Activated T-cell treated with anti-CD3 and anti-CD28 coated beads, Interleukin-2, amount 50 U/mL, for 72 hours (primary cell): ENCODE results near the gene DTX3. TPM values are rescaled to one million over a fixed set of nuclear protein-coding genes. Genes with fewer than 3 reads are reported as not detected.

Experiments used
- ATAC-seq, 2 donors: fragments of 150-1000 bp; cut with Tn5 transposase; replicated peaks in 1 of 2; 2 replicates each; pipeline ENCODE4 v1.10.0; 2021; ENCODE audit warnings: moderate library complexity in 2 of 2, mild to moderate bottlenecking in 1 of 2
- DNase-seq, 2 donors: peaks; one replicate each; pipeline ENCODE4 v3.0.0; 2021 to 2022; ENCODE audit warnings: mixed read lengths in 1 of 2
- H3K27ac Mint-ChIP-seq: one replicate; pipeline ENCODE4 v1.8.0; 2022; ENCODE audit warnings: mild to moderate bottlenecking, moderate library complexity, mixed read lengths
- H3K27me3 Mint-ChIP-seq: one replicate; pipeline ENCODE4 v1.8.0; 2022; ENCODE audit warnings: low read depth, mixed read lengths
- H3K36me3 Mint-ChIP-seq, 2 donors: one replicate each; pipeline ENCODE4 v1.8.0; 2022; ENCODE audit warnings: mixed read lengths in 2 of 2, mild to moderate bottlenecking in 1 of 2; ENCODE audit not compliant: insufficient read depth in 2 of 2
- H3K4me1 Mint-ChIP-seq: one replicate; pipeline ENCODE4 v1.8.0; 2022; ENCODE audit warnings: low read depth, mixed read lengths
- H3K4me3 Mint-ChIP-seq, 2 donors: one replicate each; pipeline ENCODE4 v1.8.0; 2022; ENCODE audit warnings: mild to moderate bottlenecking in 2 of 2, mixed read lengths in 2 of 2, moderate library complexity in 2 of 2
- H3K9me3 Mint-ChIP-seq, 2 donors: one replicate each; pipeline ENCODE4 v1.8.0; 2022; ENCODE audit warnings: mixed read lengths in 2 of 2
- total RNA-seq, 2 donors: library from RNA; stranded (reverse); gene quantifications; one replicate each; pipeline ENCODE4 v1.2.3, GENCODE V29; 2022

The DTX3 gene
- total RNA-seq, 2 donors from 2014 or later, result 44.3 to 52.7 TPM

- no peaks in the 10 kb centered on the region for H3K4me1 Mint-ChIP-seq
- no peak overlapping the region for H3K27ac Mint-ChIP-seq
- H3K9me3 Mint-ChIP-seq, result no peaks in the 10 kb centered on the region
- ATAC-seq (no peak), DNase-seq (no peak)
- H3K27me3 Mint-ChIP-seq, result no peaks in the 10 kb centered on the region
- no peak overlapping the region for H3K4me3 Mint-ChIP-seq
- no peaks in the 10 kb centered on the region for H3K36me3 Mint-ChIP-seq
These were observed 27.9 kb upstream of the DTX3 start for GRCh38 chr12:57576613-57577160.

- no peak for DNase-seq
- Mint-ChIP-seq H3K4me1 (peaks cover 3% of the 10 kb centered on the region), H3K4me3 (no peak overlapping the region), H3K27ac (no peak overlapping the region), H3K27me3 (no peaks in the 10 kb centered on the region), H3K36me3 (no peaks in the 10 kb centered on the region), H3K9me3 (no peaks in the 10 kb centered on the region)
- ATAC-seq, result no peak
These were observed 26.5 kb upstream of the DTX3 start for GRCh38 chr12:57577981-57578758.

- no peak overlapping the region for H3K27ac Mint-ChIP-seq
- H3K4me3 Mint-ChIP-seq, result no peak overlapping the region
- peaks cover 6% of the 10 kb centered on the region for H3K4me1 Mint-ChIP-seq
- DNase-seq (no peak), ATAC-seq (no peak)
- no peaks in the 10 kb centered on the region for H3K9me3 Mint-ChIP-seq
- no peaks in the 10 kb centered on the region for H3K27me3 Mint-ChIP-seq
- no peaks in the 10 kb centered on the region for H3K36me3 Mint-ChIP-seq
These were observed 25.6 kb upstream of the DTX3 start for GRCh38 chr12:57579011-57579410.

- Mint-ChIP-seq H3K36me3 (no peaks in the 10 kb centered on the region), H3K27me3 (no peaks in the 10 kb centered on the region), H3K4me1 (peaks cover 6% of the 10 kb centered on the region), H3K27ac (no peak overlapping the region), H3K4me3 (no peak overlapping the region), H3K9me3 (no peaks in the 10 kb centered on the region)
- ATAC-seq, result no peak
- no peak for DNase-seq
These were observed 24.8 kb upstream of the DTX3 start for GRCh38 chr12:57579677-57580465.

GRCh38 chr12:57580466-57580795, 24.2 kb upstream of the DTX3 start:
- Mint-ChIP-seq H3K4me3 (no peak overlapping the region), H3K27ac (no peak overlapping the region), H3K9me3 (no peaks in the 10 kb centered on the region), H3K36me3 (no peaks in the 10 kb centered on the region), H3K4me1 (peaks cover 6% of the 10 kb centered on the region), H3K27me3 (no peaks in the 10 kb centered on the region)
- DNase-seq (no peak), ATAC-seq (no peak)

- Mint-ChIP-seq H3K4me3 (no peak overlapping the region), H3K27ac (no peak overlapping the region)
These were observed 22.8 kb upstream of the DTX3 start for GRCh38 chr12:57581802-57582201.

GRCh38 chr12:57582440-57582839, 22.2 kb upstream of the DTX3 start:
- H3K4me3 Mint-ChIP-seq, result no peak overlapping the region
- H3K27me3 Mint-ChIP-seq, result no peaks in the 10 kb centered on the region
- H3K36me3 Mint-ChIP-seq, result no peaks in the 10 kb centered on the region
- H3K27ac Mint-ChIP-seq, result no peak overlapping the region
- DNase-seq, result no peak
- H3K4me1 Mint-ChIP-seq, result peaks cover 6% of the 10 kb centered on the region
- ATAC-seq, result no peak
- no peaks in the 10 kb centered on the region for H3K9me3 Mint-ChIP-seq

More at GRCh38 chr12:57581802-57582201, 22.8 kb upstream of the DTX3 start:
- H3K4me1 Mint-ChIP-seq, result peaks cover 6% of the 10 kb centered on the region
- H3K9me3 Mint-ChIP-seq, result no peaks in the 10 kb centered on the region
- H3K36me3 Mint-ChIP-seq, result no peaks in the 10 kb centered on the region
- no peak for ATAC-seq
- DNase-seq, result no peak
- H3K27me3 Mint-ChIP-seq, result no peaks in the 10 kb centered on the region

GRCh38 chr12:57583008-57583831, 21.4 kb upstream of the DTX3 start:
- H3K27ac Mint-ChIP-seq, result no peak overlapping the region
- peaks cover 6% of the 10 kb centered on the region for H3K4me1 Mint-ChIP-seq
- DNase-seq (peak; percentile 76 to 79), ATAC-seq (peak; percentile 99 to 100)
- no peaks in the 10 kb centered on the region for H3K36me3 Mint-ChIP-seq
- peak overlapping the region in 1 of 2 donors; percentile 11 for H3K4me3 Mint-ChIP-seq
- H3K9me3 Mint-ChIP-seq, result no peaks in the 10 kb centered on the region
- H3K27me3 Mint-ChIP-seq, result no peaks in the 10 kb centered on the region

GRCh38 chr12:57584050-57584449, 20.6 kb upstream of the DTX3 start:
- peaks cover 6% of the 10 kb centered on the region for H3K4me1 Mint-ChIP-seq
- H3K9me3 Mint-ChIP-seq, result no peaks in the 10 kb centered on the region
- no peak for ATAC-seq

GRCh38 chr12:57584690-57585089, 19.9 kb upstream of the DTX3 start:
- ATAC-seq, result no peak
- Mint-ChIP-seq H3K4me1 (peaks cover 6% of the 10 kb centered on the region), H3K36me3 (no peaks in the 10 kb centered on the region), H3K27ac (no peak overlapping the region), H3K4me3 (no peak overlapping the region), H3K9me3 (no peaks in the 10 kb centered on the region), H3K27me3 (no peaks in the 10 kb centered on the region)
- no peak for DNase-seq

More at GRCh38 chr12:57584050-57584449, 20.6 kb upstream of the DTX3 start:
- H3K27me3 Mint-ChIP-seq, result no peaks in the 10 kb centered on the region
- H3K36me3 Mint-ChIP-seq, result no peaks in the 10 kb centered on the region
- no peak overlapping the region for H3K4me3 Mint-ChIP-seq
- DNase-seq, result no peak
- H3K27ac Mint-ChIP-seq, result no peak overlapping the region

- Mint-ChIP-seq H3K4me3 (no peak overlapping the region), H3K9me3 (no peaks in the 10 kb centered on the region), H3K36me3 (no peaks in the 10 kb centered on the region), H3K4me1 (peaks cover 7% of the 10 kb centered on the region), H3K27ac (no peak overlapping the region), H3K27me3 (no peaks in the 10 kb centered on the region)
- no peak for ATAC-seq
- DNase-seq, result no peak
These were observed 19.5 kb upstream of the DTX3 start for GRCh38 chr12:57585156-57585555.

GRCh38 chr12:57586128-57586527, 18.5 kb upstream of the DTX3 start:
- no peaks in the 10 kb centered on the region for H3K9me3 Mint-ChIP-seq
- DNase-seq (no peak), ATAC-seq (no peak)
- H3K27me3 Mint-ChIP-seq, result no peaks in the 10 kb centered on the region
- H3K36me3 Mint-ChIP-seq, result no peaks in the 10 kb centered on the region
- H3K27ac Mint-ChIP-seq, result no peak overlapping the region
- peaks cover 13% of the 10 kb centered on the region for H3K4me1 Mint-ChIP-seq
- H3K4me3 Mint-ChIP-seq, result no peak overlapping the region
